ENCODE measurements around the gene DDAH1.

DDAH1 gene

DNA sequence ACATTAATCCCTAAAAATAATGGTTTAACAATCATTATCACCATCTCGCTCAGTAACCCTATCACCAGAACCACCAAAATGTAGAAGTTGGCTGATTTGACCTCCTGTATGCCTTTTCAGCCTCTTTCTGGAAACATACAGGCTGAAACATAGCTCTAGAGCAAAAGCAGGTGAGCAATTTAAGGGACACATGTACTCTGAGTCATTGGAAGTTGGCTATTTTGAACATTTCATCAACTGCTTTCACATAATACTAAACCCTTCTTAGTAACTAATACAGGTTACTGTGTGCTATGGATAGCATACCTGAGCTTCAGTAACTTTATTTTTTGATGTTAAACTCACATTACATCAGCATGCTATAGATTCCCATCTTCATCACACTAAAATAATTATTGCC, 19.8 kb upstream of the DDAH1 start:
- DNase-seq (ENCODE audit: low read depth): no peak
- no peak overlapping the region for H3K4me3 ChIP-seq (ENCODE audit: low read depth, low read length)
- TF ChIP-seq, protein P1, sequence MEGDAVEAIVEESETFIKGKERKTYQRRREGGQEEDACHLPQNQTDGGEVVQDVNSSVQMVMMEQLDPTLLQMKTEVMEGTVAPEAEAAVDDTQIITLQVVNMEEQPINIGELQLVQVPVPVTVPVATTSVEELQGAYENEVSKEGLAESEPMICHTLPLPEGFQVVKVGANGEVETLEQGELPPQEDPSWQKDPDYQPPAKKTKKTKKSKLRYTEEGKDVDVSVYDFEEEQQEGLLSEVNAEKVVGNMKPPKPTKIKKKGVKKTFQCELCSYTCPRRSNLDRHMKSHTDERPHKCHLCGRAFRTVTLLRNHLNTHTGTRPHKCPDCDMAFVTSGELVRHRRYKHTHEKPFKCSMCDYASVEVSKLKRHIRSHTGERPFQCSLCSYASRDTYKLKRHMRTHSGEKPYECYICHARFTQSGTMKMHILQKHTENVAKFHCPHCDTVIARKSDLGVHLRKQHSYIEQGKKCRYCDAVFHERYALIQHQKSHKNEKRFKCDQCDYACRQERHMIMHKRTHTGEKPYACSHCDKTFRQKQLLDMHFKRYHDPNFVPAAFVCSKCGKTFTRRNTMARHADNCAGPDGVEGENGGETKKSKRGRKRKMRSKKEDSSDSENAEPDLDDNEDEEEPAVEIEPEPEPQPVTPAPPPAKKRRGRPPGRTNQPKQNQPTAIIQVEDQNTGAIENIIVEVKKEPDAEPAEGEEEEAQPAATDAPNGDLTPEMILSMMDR (IDR thresholded peaks at IDR 0.05; ENCODE audit: low read depth, low read length, missing control alignments): no peak

DNA sequence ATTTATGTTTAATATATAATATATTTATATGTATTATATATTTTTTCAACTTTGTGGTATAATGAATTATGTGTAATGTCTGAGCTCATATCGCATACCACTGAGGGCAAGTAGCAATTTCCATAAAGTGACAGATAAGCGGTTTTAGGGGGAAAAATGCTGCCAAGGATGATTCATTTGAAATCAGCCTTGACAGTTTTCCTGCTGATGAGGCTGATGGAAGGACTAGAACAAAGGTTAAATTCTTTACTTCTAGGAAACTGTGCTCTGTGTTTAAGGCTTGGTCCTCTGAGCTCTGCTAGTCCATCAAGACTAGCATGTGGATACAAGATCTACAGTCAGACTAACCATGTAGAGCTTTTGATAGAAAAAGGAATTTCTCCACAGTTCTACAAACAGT, 19.3 kb upstream of the DDAH1 start:
- DNase-seq (ENCODE audit: low read depth): no peak
- TF ChIP-seq, protein P1 (IDR thresholded peaks at IDR 0.05; ENCODE audit: low read depth, low read length, missing control alignments): no peak
- H3K4me3 ChIP-seq (ENCODE audit: low read depth, low read length): no peak overlapping the region

DNA sequence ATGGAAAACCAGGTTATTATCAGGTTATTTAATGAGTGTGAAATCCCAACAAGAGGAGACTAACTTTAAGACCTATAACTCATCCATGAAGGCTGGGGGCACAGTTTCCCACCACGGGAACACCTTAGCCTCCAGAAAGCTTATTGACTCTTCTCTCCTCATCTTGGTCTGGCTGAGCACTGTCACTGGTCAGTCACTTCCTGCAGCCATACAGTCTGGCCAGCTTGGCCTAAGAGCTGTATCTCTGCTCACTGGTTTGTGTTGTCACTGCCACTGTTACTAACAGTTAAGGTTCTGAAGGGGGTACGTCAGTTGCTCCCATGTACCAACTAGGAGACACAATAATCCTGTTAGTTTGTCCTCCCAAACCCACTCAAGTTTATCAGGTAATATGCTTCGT, 16.7 kb upstream of the DDAH1 start:
- DNase-seq (ENCODE audit: low read depth): no peak
- TF ChIP-seq, protein P1 (IDR thresholded peaks at IDR 0.05; ENCODE audit: low read depth, low read length, missing control alignments): no peak
- H3K4me3 ChIP-seq (ENCODE audit: low read depth, low read length): no peak overlapping the region

DNA sequence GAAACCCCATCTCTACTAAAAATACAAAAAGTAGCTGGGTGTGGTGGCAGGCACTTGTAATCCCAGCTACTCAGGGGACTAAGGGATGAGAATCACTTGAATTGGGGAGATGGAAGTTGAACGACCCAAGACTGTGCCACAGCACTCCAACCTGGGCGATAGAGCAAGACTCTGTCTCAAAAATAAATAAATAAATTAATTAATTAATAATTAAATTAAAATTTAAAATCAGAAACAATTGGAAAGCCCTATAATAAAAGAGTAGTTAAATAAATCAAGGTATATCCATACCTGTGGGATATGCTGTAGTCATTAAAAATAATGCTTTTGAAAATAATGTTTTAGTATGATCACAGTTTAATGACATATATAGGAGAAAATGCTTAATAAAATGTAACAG, 15.6 kb upstream of the DDAH1 start:
- H3K4me3 ChIP-seq (ENCODE audit: low read depth, low read length): no peak overlapping the region
- DNase-seq (ENCODE audit: low read depth): no peak
- TF ChIP-seq, protein P1 (IDR thresholded peaks at IDR 0.05; ENCODE audit: low read depth, low read length, missing control alignments): no peak

DNA sequence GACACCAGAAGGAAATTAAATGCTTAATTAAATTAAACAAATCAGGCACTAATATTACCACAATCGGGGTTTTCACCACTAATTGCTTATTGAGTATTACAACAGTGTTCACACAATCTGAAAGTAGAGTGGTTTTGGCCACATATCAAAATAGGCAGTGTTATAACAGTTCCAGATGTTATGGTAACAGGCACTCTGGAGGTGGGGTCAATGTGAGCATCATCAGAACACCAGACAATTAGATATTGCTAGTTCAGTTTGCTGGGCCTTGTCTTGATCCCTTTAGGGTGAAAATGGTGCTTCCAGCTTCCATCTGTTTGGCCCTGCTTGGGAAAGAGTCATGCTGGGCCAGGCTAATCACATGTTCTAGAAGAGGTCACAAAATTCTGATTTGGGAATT, 14.5 kb upstream of the DDAH1 start:
- TF ChIP-seq, protein P1 (IDR thresholded peaks at IDR 0.05; ENCODE audit: low read depth, low read length, missing control alignments): no peak
- no peak for DNase-seq (ENCODE audit: low read depth)
- H3K4me3 ChIP-seq (ENCODE audit: low read depth, low read length): no peak overlapping the region

DNA sequence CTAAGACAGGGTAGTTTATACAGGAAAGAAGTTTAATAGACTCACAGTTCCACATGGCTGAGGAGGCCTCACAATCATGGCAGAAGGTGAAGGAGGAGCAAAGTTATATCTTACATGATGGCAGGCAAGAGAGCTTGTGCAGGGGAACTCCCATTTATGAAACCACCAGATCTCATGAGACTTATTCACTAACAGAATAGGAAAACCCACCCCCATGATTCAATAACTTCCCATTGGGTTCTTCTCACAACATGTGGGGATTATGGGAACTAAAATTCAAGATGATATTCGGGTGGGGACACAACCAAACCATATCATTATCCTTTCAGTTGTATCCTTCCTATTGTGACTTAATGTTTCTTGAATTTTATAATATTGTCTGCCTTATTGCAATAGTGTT, 13.4 kb upstream of the DDAH1 start:
- H3K4me3 ChIP-seq (ENCODE audit: low read depth, low read length): no peak overlapping the region
- TF ChIP-seq, protein P1 (IDR thresholded peaks at IDR 0.05; ENCODE audit: low read depth, low read length, missing control alignments): no peak
- DNase-seq (ENCODE audit: low read depth): no peak

DNA sequence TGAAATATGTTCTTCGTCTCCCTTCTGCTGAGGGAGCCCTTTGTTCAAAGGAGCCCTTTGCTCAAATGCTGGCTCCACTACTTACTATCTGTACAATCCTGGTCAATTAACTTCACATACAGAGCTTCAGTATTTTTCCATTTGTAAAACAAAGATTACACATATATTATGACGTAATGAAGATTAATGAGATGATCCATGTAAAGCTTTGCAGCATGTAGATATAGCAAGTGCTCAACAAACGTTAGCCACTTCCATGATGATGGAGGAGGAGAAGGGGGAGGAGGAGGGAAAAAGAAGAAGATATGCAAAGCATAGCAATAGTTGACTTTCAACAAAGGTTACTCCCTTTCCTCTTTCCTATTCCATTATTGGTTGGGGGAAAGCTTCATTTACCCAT, 10.1 kb upstream of the DDAH1 start:
- TF ChIP-seq, protein P1 (IDR thresholded peaks at IDR 0.05; ENCODE audit: low read depth, low read length, missing control alignments): no peak
- DNase-seq (ENCODE audit: low read depth): no peak
- no peak overlapping the region for H3K4me3 ChIP-seq (ENCODE audit: low read depth, low read length)
